Peyer's patch (tissue), 4 donors: Measurements from ENCODE around the gene ITK. TPM values are rescaled to one million over a fixed set of nuclear protein-coding genes. Genes with fewer than 3 reads are reported as not detected.
A peak's percentile ranks its signal among the peaks of the same experiment; 100 is the strongest.
"Not testable (repeated sequence)": the region's sequence is repeated elsewhere in the genome, so short reads cannot be mapped to it uniquely, and the experiment has no call there.

Experiments used
- DNase-seq, 3 donors: peaks; one replicate each; pipeline ENCODE4 v3.0.0-alpha.2; 2017 to 2019
- H3K27ac ChIP-seq, 4 donors: fragments of 200-600 bp; sonication (generic); one replicate each; pipeline ENCODE4 v1.5.1; 2016 to 2019
- H3K27me3 ChIP-seq, 2 donors: fragments of 200-600 bp; sonication (generic); one replicate each; pipeline ENCODE4 v1.5.1; 2019
- H3K36me3 ChIP-seq, 3 donors: fragments of 200-600 bp; sonication (generic); one replicate each; pipeline ENCODE4 v1.5.1; 2016 to 2019
- H3K4me1 ChIP-seq, 4 donors: fragments of 200-600 bp; sonication (generic); one replicate each; pipeline ENCODE4 v1.5.1; 2016 to 2019
- H3K4me3 ChIP-seq, 4 donors: fragments of 200-600 bp; sonication (generic); 1 replicate in 3 of 4; 2 replicates in 1 of 4; pipeline ENCODE4 v1.5.1; 2016 to 2019; ENCODE audit warnings: mild to moderate bottlenecking in 1 of 4
- H3K9me3 ChIP-seq, 4 donors: fragments of 200-600 bp; sonication (generic); one replicate each; pipeline ENCODE4 v1.5.1; 2016 to 2019; ENCODE audit warnings: mild to moderate bottlenecking in 1 of 4
- CTCF ChIP-seq, 6 experiments: fragments of 450-650 bp in 4 of 6; fragments of 200-600 bp in 2 of 6; sonication (generic) in 1 of 6; IDR thresholded peaks; one replicate each; pipeline ENCODE4 v1.5.1; 2017 to 2019; ENCODE audit warnings: antibody characterized with exemption in 6 of 6, mild to moderate bottlenecking in 3 of 6, moderate library complexity in 1 of 6
- POLR2A ChIP-seq, 2 donors: fragments of 450-650 bp; IDR thresholded peaks; one replicate each; pipeline ENCODE4 v1.5.1; 2017; ENCODE audit warnings: antibody characterized with exemption in 2 of 2, mild to moderate bottlenecking in 2 of 2, moderate library complexity in 2 of 2
- total RNA-seq, 4 donors: library from RNA; depleted of rRNA; stranded (reverse); fragments of >200 nt; gene quantifications; one replicate each; pipeline ENCODE4 v1.1.0, GENCODE V29; 2016

The ITK gene
- total RNA-seq, 4 donors from 2014 or later, result 6.7 to 16.5 (median 6.9) TPM

GRCh38 chr5:157204765-157205164, 24.1 kb downstream of the ITK start:
- Histone ChIP-seq H3K4me1 (no peaks in the 10 kb centered on the region), H3K9me3 (no peaks in the 10 kb centered on the region), H3K27me3 (no peaks in the 10 kb centered on the region), H3K27ac (peak overlapping the region in 1 of 4 donors; percentile 50), H3K36me3 (no peaks in the 10 kb centered on the region), H3K4me3 (no peak overlapping the region)
- TF ChIP-seq CTCF (IDR thresholded peaks at IDR 0.05) (no peak), POLR2A (IDR thresholded peaks at IDR 0.05) (no peak)
- no peak for DNase-seq

- Histone ChIP-seq H3K27ac (no peak overlapping the region), H3K9me3 (no peaks in the 10 kb centered on the region), H3K4me3 (no peak overlapping the region), H3K27me3 (no peaks in the 10 kb centered on the region), H3K36me3 (no peaks in the 10 kb centered on the region), H3K4me1 (no peaks in the 10 kb centered on the region)
- DNase-seq, result no peak
- TF ChIP-seq CTCF (IDR thresholded peaks at IDR 0.05), result no peak
- TF ChIP-seq POLR2A (IDR thresholded peaks at IDR 0.05), result no peak
These were observed 25.1 kb downstream of the ITK start for GRCh38 chr5:157205708-157206107.

GRCh38 chr5:157210652-157211051, 30.0 kb downstream of the ITK start:
- H3K27me3 ChIP-seq, H3K36me3 ChIP-seq, H3K4me3 ChIP-seq, H3K4me1 ChIP-seq, H3K27ac ChIP-seq, DNase-seq, H3K9me3 ChIP-seq: not testable (repeated sequence)

- Histone ChIP-seq H3K36me3 (no peaks in the 10 kb centered on the region), H3K4me3 (no peak overlapping the region), H3K4me1 (peaks cover 0 to 6% (median 2%) of the 10 kb centered on the region in 4 donors), H3K27me3 (no peaks in the 10 kb centered on the region), H3K9me3 (no peaks in the 10 kb centered on the region), H3K27ac (no peak overlapping the region)
- TF ChIP-seq CTCF (IDR thresholded peaks at IDR 0.05), result no peak
- no peak for TF ChIP-seq POLR2A (IDR thresholded peaks at IDR 0.05)
- DNase-seq, result no peak
These were observed 31.7 kb downstream of the ITK start for GRCh38 chr5:157212307-157212706.

- Histone ChIP-seq H3K4me1 (peaks cover 0 to 6% (median 2%) of the 10 kb centered on the region in 4 donors), H3K36me3 (no peaks in the 10 kb centered on the region), H3K27me3 (no peaks in the 10 kb centered on the region), H3K27ac (no peak overlapping the region), H3K9me3 (no peaks in the 10 kb centered on the region), H3K4me3 (no peak overlapping the region)
- DNase-seq, result no peak
- no peak for TF ChIP-seq POLR2A (IDR thresholded peaks at IDR 0.05)
- no peak for TF ChIP-seq CTCF (IDR thresholded peaks at IDR 0.05)
These were observed 33.0 kb downstream of the ITK start for GRCh38 chr5:157213527-157214243.

- H3K4me1 ChIP-seq, result peaks cover 0 to 6% (median 2%) of the 10 kb centered on the region in 4 donors
- H3K27ac ChIP-seq, result peak overlapping the region in 1 of 4 donors; percentile 18
- no peaks in the 10 kb centered on the region for H3K9me3 ChIP-seq
- H3K4me3 ChIP-seq, result no peak overlapping the region
- DNase-seq, result no peak
- no peaks in the 10 kb centered on the region for H3K27me3 ChIP-seq
- no peaks in the 10 kb centered on the region for H3K36me3 ChIP-seq
- no peak for TF ChIP-seq CTCF (IDR thresholded peaks at IDR 0.05)
These were observed 33.8 kb downstream of the ITK start for GRCh38 chr5:157214415-157214814.
